Suprapubic skin (tissue), 4 donors: ENCODE measurements around the gene MBOAT7. TPM values are rescaled to one million over a fixed set of nuclear protein-coding genes. Genes with fewer than 3 reads are reported as not detected.
"Not testable (repeated sequence)": the region's sequence is repeated elsewhere in the genome, so short reads cannot be mapped to it uniquely, and the experiment has no call there.

Experiments used
- DNase-seq, 2 donors: peaks; one replicate each; pipeline ENCODE4 v3.0.0-alpha.2; 2019; ENCODE audit warnings: low spot score in 2 of 2
- H3K27ac ChIP-seq: fragments of 200-600 bp; sonication (generic); one replicate; pipeline ENCODE4 v1.5.1; 2019
- H3K27me3 ChIP-seq: fragments of 200-600 bp; sonication (generic); one replicate; pipeline ENCODE4 v1.5.1; 2019
- H3K36me3 ChIP-seq: fragments of 200-600 bp; sonication (generic); one replicate; pipeline ENCODE4 v1.5.1; 2019
- H3K4me1 ChIP-seq: fragments of 200-600 bp; sonication (generic); one replicate; pipeline ENCODE4 v1.5.1; 2019
- H3K4me3 ChIP-seq: fragments of 200-600 bp; sonication (generic); one replicate; pipeline ENCODE4 v1.5.1; 2019; ENCODE audit warnings: mild to moderate bottlenecking
- H3K9me3 ChIP-seq: fragments of 200-600 bp; sonication (generic); one replicate; pipeline ENCODE4 v1.5.1; 2019
- EP300 ChIP-seq: sonication (generic); formaldehyde crosslinking; IDR thresholded peaks from one replicate; pipeline ENCODE4 v1.6.1; 2017; ENCODE audit warnings: antibody characterized with exemption
- POLR2A ChIP-seq, 2 donors: fragments of 450-650 bp; IDR thresholded peaks; one replicate each; pipeline ENCODE4 v1.6.1; 2017; ENCODE audit warnings: antibody characterized with exemption in 2 of 2, mild to moderate bottlenecking in 2 of 2, moderate library complexity in 2 of 2
- POLR2AphosphoS5 ChIP-seq, 3 donors: sonication (generic); formaldehyde crosslinking; IDR thresholded peaks; one replicate each; pipeline ENCODE4 v1.6.1; 2017; ENCODE audit warnings: antibody characterized with exemption in 3 of 3
- WGBS: methylation state at CpG from one replicate; pipeline ENCODE4 v1.1.5; 2018; 5-methylcytosine and 5-hydroxymethylcytosine counted together
- total RNA-seq, 4 donors: library from RNA; depleted of rRNA; stranded (reverse); fragments of >200 nt; gene quantifications; one replicate each; pipeline ENCODE4 v1.1.0, GENCODE V29; 2016
- TF ChIP-seq, protein P1 (sequence below), 2 donors: fragments of 200-600 bp in 1 of 2; fragments of 450-650 bp in 1 of 2; sonication (generic) in 1 of 2; IDR thresholded peaks; one replicate each; pipeline ENCODE4 v1.5.1; 2016 to 2019; ENCODE audit warnings: antibody characterized with exemption in 2 of 2, mild to moderate bottlenecking in 1 of 2, moderate library complexity in 1 of 2

The MBOAT7 gene
- total RNA-seq, 4 donors from 2014 or later: 54.7 to 96.5 (median 58.7) TPM

GRCh38 chr19:54216869-54217268, 27.5 kb upstream of the MBOAT7 start:
- no peak for TF ChIP-seq EP300
- no peak for TF ChIP-seq POLR2AphosphoS5 (IDR thresholded peaks at IDR 0.05)
- TF ChIP-seq, protein P1, sequence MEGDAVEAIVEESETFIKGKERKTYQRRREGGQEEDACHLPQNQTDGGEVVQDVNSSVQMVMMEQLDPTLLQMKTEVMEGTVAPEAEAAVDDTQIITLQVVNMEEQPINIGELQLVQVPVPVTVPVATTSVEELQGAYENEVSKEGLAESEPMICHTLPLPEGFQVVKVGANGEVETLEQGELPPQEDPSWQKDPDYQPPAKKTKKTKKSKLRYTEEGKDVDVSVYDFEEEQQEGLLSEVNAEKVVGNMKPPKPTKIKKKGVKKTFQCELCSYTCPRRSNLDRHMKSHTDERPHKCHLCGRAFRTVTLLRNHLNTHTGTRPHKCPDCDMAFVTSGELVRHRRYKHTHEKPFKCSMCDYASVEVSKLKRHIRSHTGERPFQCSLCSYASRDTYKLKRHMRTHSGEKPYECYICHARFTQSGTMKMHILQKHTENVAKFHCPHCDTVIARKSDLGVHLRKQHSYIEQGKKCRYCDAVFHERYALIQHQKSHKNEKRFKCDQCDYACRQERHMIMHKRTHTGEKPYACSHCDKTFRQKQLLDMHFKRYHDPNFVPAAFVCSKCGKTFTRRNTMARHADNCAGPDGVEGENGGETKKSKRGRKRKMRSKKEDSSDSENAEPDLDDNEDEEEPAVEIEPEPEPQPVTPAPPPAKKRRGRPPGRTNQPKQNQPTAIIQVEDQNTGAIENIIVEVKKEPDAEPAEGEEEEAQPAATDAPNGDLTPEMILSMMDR (IDR thresholded peaks at IDR 0.05): no peak
- peaks cover under 1% of the 10 kb centered on the region for H3K27me3 ChIP-seq
- no peaks in the 10 kb centered on the region for H3K4me1 ChIP-seq
- no peak for DNase-seq
- H3K4me3 ChIP-seq: no peak overlapping the region
- no peaks in the 10 kb centered on the region for H3K36me3 ChIP-seq
- H3K9me3 ChIP-seq: no peaks in the 10 kb centered on the region
- WGBS: 82% methylated on average over 7 of the region's 9 CpGs
- no peak overlapping the region for H3K27ac ChIP-seq

- not testable (repeated sequence) for H3K27ac ChIP-seq, H3K4me3 ChIP-seq, DNase-seq, H3K9me3 ChIP-seq, H3K27me3 ChIP-seq, H3K4me1 ChIP-seq, H3K36me3 ChIP-seq
- 94% methylated on average over 15 of the region's 19 CpGs for WGBS
These were observed 25.4 kb upstream of the MBOAT7 start for GRCh38 chr19:54214734-54215133.

DNA sequence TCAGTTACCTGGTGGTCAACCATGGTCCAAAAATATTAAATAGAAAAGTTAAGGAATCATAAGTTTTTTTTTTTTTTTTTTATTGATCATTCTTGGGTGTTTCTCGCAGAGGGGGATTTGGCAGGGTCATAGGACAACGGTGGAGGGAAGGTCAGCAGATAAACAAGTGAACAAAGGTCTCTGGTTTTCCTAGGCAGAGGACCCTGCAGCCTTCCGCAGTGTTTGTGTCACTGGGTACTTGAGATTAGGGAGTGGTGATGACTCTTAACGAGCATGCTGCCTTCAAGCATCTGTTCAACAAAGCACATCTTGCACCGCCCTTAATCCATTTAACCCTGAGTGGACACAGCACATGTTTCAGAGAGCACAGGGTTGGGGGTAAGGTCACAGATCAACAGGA, 24.8 kb upstream of the MBOAT7 start:
- not testable (repeated sequence) for H3K9me3 ChIP-seq, DNase-seq, H3K27ac ChIP-seq, H3K4me1 ChIP-seq, H3K4me3 ChIP-seq, H3K27me3 ChIP-seq, H3K36me3 ChIP-seq
- 56% methylated on average over 4 of the region's 5 CpGs for WGBS

DNA sequence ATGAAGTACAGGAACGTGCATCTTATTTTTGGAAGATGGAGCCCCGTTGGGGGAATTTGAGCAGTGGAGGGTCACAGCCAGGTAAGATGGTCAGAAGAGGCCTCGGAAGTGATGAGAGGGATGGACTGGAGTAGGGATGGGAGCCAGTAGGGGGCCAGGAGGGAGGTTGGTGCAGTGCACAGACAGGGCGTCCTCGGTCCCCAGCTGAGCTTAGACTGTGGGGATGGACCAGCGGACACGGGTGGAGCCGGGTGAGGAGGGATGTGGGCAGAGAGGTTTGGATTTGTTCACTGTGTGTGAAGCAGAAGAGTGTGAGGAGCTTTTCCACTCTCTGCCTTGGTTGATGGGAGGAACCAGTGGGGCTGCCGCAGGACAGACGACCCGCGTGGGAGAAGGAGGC, 21.9 kb upstream of the MBOAT7 start:
- 79% methylated on average over 12 of the region's 12 CpGs for WGBS
- Histone ChIP-seq H3K4me1 (peaks cover 33% of the 10 kb centered on the region), H3K36me3 (peaks cover 20% of the 10 kb centered on the region), H3K27ac (no peak overlapping the region), H3K9me3 (no peaks in the 10 kb centered on the region), H3K4me3 (no peak overlapping the region), H3K27me3 (no peaks in the 10 kb centered on the region)
- DNase-seq: peak in 1 of 2 donors; percentile 59
- TF ChIP-seq EP300 (no peak), POLR2AphosphoS5 (IDR thresholded peaks at IDR 0.05) (no peak), POLR2A (IDR thresholded peaks at IDR 0.05) (no peak)
- TF ChIP-seq, protein P1 (IDR thresholded peaks at IDR 0.05): no peak

DNA sequence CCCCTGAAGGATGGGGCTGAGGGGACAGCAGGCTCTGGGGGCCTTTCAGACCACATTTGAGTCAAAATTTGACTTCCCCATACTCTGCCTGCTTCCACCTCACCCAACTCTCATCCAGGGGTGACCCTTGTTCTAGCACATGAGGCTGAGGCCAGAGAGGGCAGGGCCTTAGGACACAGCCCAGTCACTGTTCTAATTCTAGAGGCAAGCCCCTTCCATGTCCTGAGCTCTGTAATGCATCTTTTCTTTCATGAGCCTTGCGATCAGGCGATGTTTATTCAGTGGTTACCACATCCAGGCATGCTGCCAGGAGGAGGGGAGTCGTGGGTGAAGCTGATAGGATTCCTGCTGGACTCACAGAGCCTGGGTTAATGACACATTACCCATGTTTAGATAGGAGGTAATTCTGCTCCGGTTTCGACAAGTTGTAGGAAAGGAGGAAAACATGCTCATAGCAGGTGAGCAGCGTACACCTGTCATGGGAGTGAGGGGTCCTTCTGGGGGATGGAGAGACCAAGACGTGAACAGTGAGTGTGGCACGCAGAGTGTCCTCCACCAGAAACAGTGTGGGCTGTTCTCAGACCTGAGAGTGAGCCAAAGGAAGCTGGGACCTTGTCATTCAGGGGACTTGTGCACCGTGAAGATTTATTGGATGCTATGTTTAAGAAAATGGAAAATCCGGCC, 20.6 kb upstream of the MBOAT7 start:
- 43% methylated on average over 10 of the region's 10 CpGs for WGBS
- DNase-seq: peak; percentile 79 to 90

DNA sequence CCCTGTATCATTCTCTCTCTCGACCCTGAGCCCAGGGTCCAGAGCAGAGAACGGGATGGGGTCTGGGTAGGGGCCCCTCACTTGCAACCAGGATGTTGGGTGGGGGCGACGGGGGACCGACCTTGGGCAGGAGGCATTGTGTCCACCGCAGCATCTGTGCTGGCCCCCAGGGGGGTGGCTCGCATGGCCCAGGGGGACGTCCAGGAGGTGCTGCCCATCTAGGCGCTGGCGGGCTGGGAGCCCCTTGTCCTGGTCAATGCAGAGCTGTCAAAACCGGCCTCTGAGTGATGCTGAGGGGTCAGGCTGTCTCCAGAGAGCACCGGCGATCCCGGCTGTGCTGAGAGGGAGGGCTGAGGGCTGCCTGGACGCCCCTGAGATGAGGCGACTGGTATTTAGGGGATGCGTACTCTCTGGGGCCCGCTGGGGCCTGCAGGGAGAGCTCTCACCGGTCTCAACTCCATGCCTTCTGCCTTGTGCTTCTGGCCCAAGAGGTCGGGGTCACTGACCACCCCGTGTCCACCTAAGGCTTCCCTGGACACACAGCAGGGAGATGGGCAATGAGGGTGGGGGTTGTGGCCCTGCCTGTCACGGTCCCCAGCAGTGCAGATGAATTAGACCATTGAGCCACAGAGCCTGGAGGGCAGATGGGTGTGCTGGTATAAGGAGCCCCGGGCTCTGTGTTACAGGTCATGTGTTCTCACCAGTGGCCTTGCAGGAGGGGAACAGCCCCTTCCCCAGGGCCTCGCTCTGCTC, 19.9 kb upstream of the MBOAT7 start:
- H3K4me3 ChIP-seq: no peak overlapping the region
- TF ChIP-seq POLR2AphosphoS5 (IDR thresholded peaks at IDR 0.05) (no peak), POLR2A (IDR thresholded peaks at IDR 0.05) (no peak), EP300 (no peak)
- TF ChIP-seq, protein P1 (IDR thresholded peaks at IDR 0.05): no peak
- DNase-seq: no peak
- 60% methylated on average over 11 of the region's 24 CpGs for WGBS
- H3K36me3 ChIP-seq: peaks cover 39% of the 10 kb centered on the region
- H3K27ac ChIP-seq: peak overlapping the region; percentile 43
- H3K4me1 ChIP-seq: peaks cover 53% of the 10 kb centered on the region
- no peaks in the 10 kb centered on the region for H3K27me3 ChIP-seq
- no peaks in the 10 kb centered on the region for H3K9me3 ChIP-seq

More for the DNA sequence above, 20.6 kb upstream of the MBOAT7 start:
- no peaks in the 10 kb centered on the region for H3K27me3 ChIP-seq
- peaks cover 46% of the 10 kb centered on the region for H3K4me1 ChIP-seq
- peak overlapping the region; percentile 43 for H3K27ac ChIP-seq
- H3K4me3 ChIP-seq: no peak overlapping the region
- TF ChIP-seq POLR2AphosphoS5 (IDR thresholded peaks at IDR 0.05) (no peak), POLR2A (IDR thresholded peaks at IDR 0.05) (peak in 1 of 2 donors; percentile 21)
- H3K9me3 ChIP-seq: no peaks in the 10 kb centered on the region
- H3K36me3 ChIP-seq: peaks cover 32% of the 10 kb centered on the region
